Stomach smooth muscle (tissue), 2 donors: ENCODE results near the gene SYNM.

ENCODE experiments used
- H3K27ac ChIP-seq: one replicate; pipeline ENCODE4 v1.7.0; 2013; ENCODE audit warnings: mild to moderate bottlenecking, low read length, inconsistent platforms
- H3K27me3 ChIP-seq, 2 donors: one replicate each; pipeline ENCODE4 v1.7.0; 2013; ENCODE audit warnings: low read length in 2 of 2; ENCODE audit not compliant: insufficient read depth in 2 of 2, control insufficient read depth in 1 of 2
- H3K36me3 ChIP-seq, 2 donors: one replicate each; pipeline ENCODE4 v1.7.0; 2013; ENCODE audit warnings: low read length in 2 of 2; ENCODE audit not compliant: control insufficient read depth in 2 of 2, insufficient read depth in 2 of 2
- H3K4me1 ChIP-seq: one replicate; pipeline ENCODE4 v1.7.0; 2013; ENCODE audit warnings: low read length; ENCODE audit not compliant: control insufficient read depth, insufficient read depth
- H3K4me3 ChIP-seq, 2 donors: one replicate each; pipeline ENCODE4 v1.7.0; 2013; ENCODE audit warnings: low read length in 2 of 2
- H3K9ac ChIP-seq, 2 donors: one replicate each; pipeline ENCODE4 v1.7.0; 2013; ENCODE audit warnings: low read length in 2 of 2, mild to moderate bottlenecking in 1 of 2
- H3K9me3 ChIP-seq, 2 donors: one replicate each; pipeline ENCODE4 v1.7.0; 2013; ENCODE audit warnings: low read length in 2 of 2; ENCODE audit not compliant: control insufficient read depth in 2 of 2
- donor health status: healthy.
- donor health status: Pancreatic carcinoma.

Gene SYNM

GRCh38 chr15:99097441-99098410, 7.2 kb upstream of the SYNM start:
- Histone ChIP-seq H3K4me1 (peaks cover 24% of the 10 kb centered on the region), H3K9me3 (no peaks in the 10 kb centered on the region), H3K27ac (peak overlapping the region; percentile 37), H3K4me3 (no peak overlapping the region), H3K9ac (no peak overlapping the region), H3K27me3 (no peaks in the 10 kb centered on the region), H3K36me3 (no peaks in the 10 kb centered on the region)

GRCh38 chr15:99098426-99098825, 6.5 kb upstream of the SYNM start:
- H3K36me3 ChIP-seq: no peaks in the 10 kb centered on the region
- H3K4me3 ChIP-seq: no peak overlapping the region

GRCh38 chr15:99098991-99099390, 5.9 kb upstream of the SYNM start:
- Histone ChIP-seq H3K27ac (no peak overlapping the region), H3K4me1 (peaks cover 24% of the 10 kb centered on the region), H3K27me3 (no peaks in the 10 kb centered on the region), H3K36me3 (no peaks in the 10 kb centered on the region), H3K9ac (no peak overlapping the region), H3K9me3 (no peaks in the 10 kb centered on the region), H3K4me3 (no peak overlapping the region)

More at GRCh38 chr15:99098426-99098825, 6.5 kb upstream of the SYNM start:
- no peaks in the 10 kb centered on the region for H3K9me3 ChIP-seq
- peaks cover 24% of the 10 kb centered on the region for H3K4me1 ChIP-seq
- no peak overlapping the region for H3K9ac ChIP-seq
- no peaks in the 10 kb centered on the region for H3K27me3 ChIP-seq
- H3K27ac ChIP-seq: no peak overlapping the region

GRCh38 chr15:99099661-99100060, 5.2 kb upstream of the SYNM start:
- Histone ChIP-seq H3K27ac (no peak overlapping the region), H3K9ac (peak overlapping the region in 1 of 2 donors; percentile 69), H3K9me3 (no peaks in the 10 kb centered on the region), H3K27me3 (no peaks in the 10 kb centered on the region), H3K4me3 (no peak overlapping the region), H3K4me1 (peaks cover 24% of the 10 kb centered on the region), H3K36me3 (no peaks in the 10 kb centered on the region)

- no peaks in the 10 kb centered on the region for H3K27me3 ChIP-seq
- peaks cover 24% of the 10 kb centered on the region for H3K4me1 ChIP-seq
- no peaks in the 10 kb centered on the region for H3K9me3 ChIP-seq
- peak overlapping the region; percentile 55 to 67 for H3K4me3 ChIP-seq
- H3K27ac ChIP-seq: no peak overlapping the region
- H3K9ac ChIP-seq: peak overlapping the region; percentile 52 to 69
- no peaks in the 10 kb centered on the region for H3K36me3 ChIP-seq
Measured at GRCh38 chr15:99100245-99101173, 4.4 kb upstream of the SYNM start.

GRCh38 chr15:99101501-99101900, 3.4 kb upstream of the SYNM start:
- Histone ChIP-seq H3K27me3 (no peaks in the 10 kb centered on the region), H3K9me3 (no peaks in the 10 kb centered on the region), H3K36me3 (no peaks in the 10 kb centered on the region), H3K4me1 (peaks cover 30% of the 10 kb centered on the region), H3K4me3 (no peak overlapping the region), H3K27ac (no peak overlapping the region), H3K9ac (no peak overlapping the region)

- Histone ChIP-seq H3K4me3 (no peak overlapping the region), H3K9ac (no peak overlapping the region), H3K4me1 (peaks cover 25% of the 10 kb centered on the region), H3K9me3 (no peaks in the 10 kb centered on the region), H3K36me3 (peaks cover 0 to 8% of the 10 kb centered on the region in 2 donors), H3K27ac (no peak overlapping the region), H3K27me3 (no peaks in the 10 kb centered on the region)
Measured at GRCh38 chr15:99102332-99103235, 2.3 kb upstream of the SYNM start.

- Histone ChIP-seq H3K4me1 (peaks cover 23% of the 10 kb centered on the region), H3K36me3 (peaks cover 0 to 9% of the 10 kb centered on the region in 2 donors), H3K9me3 (no peaks in the 10 kb centered on the region), H3K4me3 (no peak overlapping the region), H3K27me3 (no peaks in the 10 kb centered on the region), H3K27ac (no peak overlapping the region), H3K9ac (no peak overlapping the region)
Measured at GRCh38 chr15:99103279-99103678, 1.6 kb upstream of the SYNM start.

GRCh38 chr15:99105514-99106341, 848 bp downstream of the SYNM start:
- H3K4me1 ChIP-seq: peaks cover 38% of the 10 kb centered on the region
- H3K27me3 ChIP-seq: no peaks in the 10 kb centered on the region
- no peaks in the 10 kb centered on the region for H3K9me3 ChIP-seq
- peaks cover 18 to 25% of the 10 kb centered on the region in 2 donors for H3K36me3 ChIP-seq
- H3K27ac ChIP-seq: peak overlapping the region; percentile 98
- H3K9ac ChIP-seq: peak overlapping the region; percentile 96 to 97
- peak overlapping the region; percentile 77 to 91 for H3K4me3 ChIP-seq
